OCI-LY1 (cell line): ENCODE results near the gene YAP1.

Source experiments
- H2AFZ ChIP-seq: fragments of 200-600 bp; sonication (generic), shearing (Covaris generic); 2 replicates; pipeline ENCODE4 v1.6.0; 2014; ENCODE audit warnings: antibody characterized with exemption, mild to moderate bottlenecking, low read length
- H3F3A ChIP-seq: fragments of 200-600 bp; sonication (generic), shearing (Covaris generic); 2 replicates; pipeline ENCODE4 v1.6.0; 2014; ENCODE audit warnings: mild to moderate bottlenecking, antibody characterized with exemption, low read length, moderate library complexity; ENCODE audit not compliant: insufficient read depth
- H3K27ac ChIP-seq: fragments of 200-600 bp; sonication (generic); 2 replicates; pipeline ENCODE4 v1.5.1; 2014; ENCODE audit warnings: low read length, mixed run types, mild to moderate bottlenecking, low read depth; ENCODE audit not compliant: poor library complexity, severe bottlenecking
- H3K27me3 ChIP-seq: fragments of 200-600 bp; sonication (generic); 2 replicates; pipeline ENCODE4 v1.6.0; 2014; ENCODE audit warnings: antibody characterized with exemption, mild to moderate bottlenecking, low read length, moderate library complexity; ENCODE audit not compliant: insufficient read depth
- H3K36me3 ChIP-seq: fragments of 200-600 bp; sonication (generic); 2 replicates; pipeline ENCODE4 v1.6.1; 2014; ENCODE audit warnings: mild to moderate bottlenecking, antibody characterized with exemption, low read length, moderate library complexity, mixed read lengths; ENCODE audit not compliant: insufficient read depth
- H3K4me1 ChIP-seq: fragments of 200-600 bp; sonication (generic); 2 replicates; pipeline ENCODE4 v1.5.1; 2014; ENCODE audit warnings: mild to moderate bottlenecking, low read length, moderate library complexity; ENCODE audit not compliant: insufficient read depth, severe bottlenecking
- H3K4me2 ChIP-seq: fragments of 200-600 bp; sonication (generic), shearing (Covaris generic); 2 replicates; pipeline ENCODE4 v1.6.1; 2014; ENCODE audit warnings: low read length
- H3K4me3 ChIP-seq: fragments of 200-600 bp; sonication (generic); 2 replicates; pipeline ENCODE4 v1.5.1; 2014; ENCODE audit warnings: low read length, low read depth, mild to moderate bottlenecking, mixed read lengths; ENCODE audit not compliant: poor library complexity, severe bottlenecking
- H3K79me2 ChIP-seq: fragments of 200-600 bp; shearing (Covaris generic); 2 replicates; pipeline ENCODE4 v1.6.1; 2016; ENCODE audit warnings: mixed run types, low read length, mixed read lengths; ENCODE audit not compliant: insufficient read depth
- H3K9ac ChIP-seq: fragments of 200-600 bp; sonication (generic), shearing (Covaris generic); 2 replicates; pipeline ENCODE4 v1.6.1; 2014; ENCODE audit warnings: mild to moderate bottlenecking, low read length, mixed read lengths
- H3K9me2 ChIP-seq: fragments of 200-600 bp; sonication (generic), shearing (Covaris generic); 2 replicates; pipeline ENCODE4 v1.6.1; 2014; ENCODE audit warnings: low read depth, mild to moderate bottlenecking, low read length, mixed read lengths
- H3K9me3 ChIP-seq: fragments of 200-600 bp; shearing (Covaris generic); 2 replicates; pipeline ENCODE4 v1.6.1; 2014; ENCODE audit warnings: low read length, mixed read lengths
- H4K20me1 ChIP-seq: fragments of 200-600 bp; sonication (generic), shearing (Covaris generic); 2 replicates; pipeline ENCODE4 v1.6.0; 2016; ENCODE audit warnings: mild to moderate bottlenecking, low read length; ENCODE audit not compliant: insufficient read depth
- EZH2 ChIP-seq: fragments of 200-600 bp; sonication (generic), shearing (Covaris generic); IDR thresholded peaks from 2 replicates; pipeline ENCODE4 v1.8.0; 2017; ENCODE audit warnings: borderline replicate concordance, mixed run types, mild to moderate bottlenecking, antibody characterized with exemption, low read length, moderate library complexity, mixed read lengths
- TF ChIP-seq, protein P1 (sequence below): fragments of 200-600 bp; sonication (generic), shearing (Covaris generic); IDR thresholded peaks from 2 replicates; pipeline ENCODE4 v1.5.1; 2017; ENCODE audit warnings: mild to moderate bottlenecking, antibody characterized with exemption, low read length, moderate library complexity, mixed read lengths

YAP1 gene

DNA sequence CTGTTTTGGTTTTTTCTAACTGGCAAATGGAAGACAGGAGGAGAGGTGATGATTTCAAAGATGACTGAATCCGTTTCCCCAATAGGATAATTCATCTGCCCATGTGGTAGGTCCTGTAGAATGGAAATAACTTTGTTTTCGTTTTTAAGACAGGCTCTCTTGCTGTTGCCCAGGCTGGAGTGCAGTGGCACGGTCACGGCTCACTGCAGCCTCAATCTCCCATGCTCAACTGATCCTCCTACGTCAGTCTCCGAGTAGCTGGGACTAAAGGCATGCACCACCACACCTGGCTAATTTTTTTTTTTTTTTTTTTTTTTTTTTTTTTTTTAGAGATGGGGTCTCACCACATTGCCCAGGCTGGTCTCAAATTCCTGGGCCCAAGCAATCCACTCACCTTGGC lies 129.7 kb downstream of the YAP1 start:
- no peaks in the 10 kb centered on the region for H3F3A ChIP-seq
- H3K9ac ChIP-seq = no peak overlapping the region
- H4K20me1 ChIP-seq = no peaks in the 10 kb centered on the region
- H3K4me1 ChIP-seq = peaks cover 19% of the 10 kb centered on the region
- TF ChIP-seq, protein P1, sequence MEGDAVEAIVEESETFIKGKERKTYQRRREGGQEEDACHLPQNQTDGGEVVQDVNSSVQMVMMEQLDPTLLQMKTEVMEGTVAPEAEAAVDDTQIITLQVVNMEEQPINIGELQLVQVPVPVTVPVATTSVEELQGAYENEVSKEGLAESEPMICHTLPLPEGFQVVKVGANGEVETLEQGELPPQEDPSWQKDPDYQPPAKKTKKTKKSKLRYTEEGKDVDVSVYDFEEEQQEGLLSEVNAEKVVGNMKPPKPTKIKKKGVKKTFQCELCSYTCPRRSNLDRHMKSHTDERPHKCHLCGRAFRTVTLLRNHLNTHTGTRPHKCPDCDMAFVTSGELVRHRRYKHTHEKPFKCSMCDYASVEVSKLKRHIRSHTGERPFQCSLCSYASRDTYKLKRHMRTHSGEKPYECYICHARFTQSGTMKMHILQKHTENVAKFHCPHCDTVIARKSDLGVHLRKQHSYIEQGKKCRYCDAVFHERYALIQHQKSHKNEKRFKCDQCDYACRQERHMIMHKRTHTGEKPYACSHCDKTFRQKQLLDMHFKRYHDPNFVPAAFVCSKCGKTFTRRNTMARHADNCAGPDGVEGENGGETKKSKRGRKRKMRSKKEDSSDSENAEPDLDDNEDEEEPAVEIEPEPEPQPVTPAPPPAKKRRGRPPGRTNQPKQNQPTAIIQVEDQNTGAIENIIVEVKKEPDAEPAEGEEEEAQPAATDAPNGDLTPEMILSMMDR = no peak
- no peak for TF ChIP-seq EZH2
- H3K79me2 ChIP-seq = no peaks in the 10 kb centered on the region
- H3K27me3 ChIP-seq = no peaks in the 10 kb centered on the region
- no peak overlapping the region for H3K27ac ChIP-seq
- H3K9me3 ChIP-seq = no peaks in the 10 kb centered on the region
- no peak overlapping the region for H2AFZ ChIP-seq
- no peak overlapping the region for H3K4me2 ChIP-seq
- H3K4me3 ChIP-seq = no peak overlapping the region
- H3K36me3 ChIP-seq = no peaks in the 10 kb centered on the region
- no peaks in the 10 kb centered on the region for H3K9me2 ChIP-seq

DNA sequence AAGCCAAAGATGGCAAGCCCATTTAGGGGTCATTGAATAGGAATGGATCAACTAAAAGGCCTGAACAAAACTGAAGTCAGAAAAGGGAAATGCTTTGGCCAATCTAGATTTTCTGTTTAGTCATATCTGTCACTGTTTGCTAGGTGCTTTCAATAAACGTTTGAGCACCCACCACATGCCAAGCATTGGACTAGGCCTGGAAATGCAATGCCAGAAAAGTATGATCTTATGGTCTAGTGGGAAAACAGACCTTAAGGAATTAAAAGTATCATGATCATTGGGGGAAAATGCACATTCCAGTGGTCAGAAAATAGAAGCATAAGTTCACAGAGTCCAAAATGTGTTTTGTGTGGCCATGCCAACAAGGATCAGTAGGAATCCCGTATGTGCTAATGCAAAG lies 130.3 kb downstream of the YAP1 start:
- Histone ChIP-seq H3K9ac (no peak overlapping the region), H3K4me1 (peaks cover 19% of the 10 kb centered on the region), H3K36me3 (no peaks in the 10 kb centered on the region), H3K9me3 (no peaks in the 10 kb centered on the region), H4K20me1 (no peaks in the 10 kb centered on the region), H3F3A (no peaks in the 10 kb centered on the region), H3K9me2 (no peaks in the 10 kb centered on the region), H3K27ac (peak overlapping the region; percentile 7), H2AFZ (no peak overlapping the region), H3K4me2 (no peak overlapping the region; the same call in 1 of the 2 replicates), H3K27me3 (no peaks in the 10 kb centered on the region), H3K79me2 (no peaks in the 10 kb centered on the region), H3K4me3 (no peak overlapping the region)
- TF ChIP-seq, protein P1 = no peak
- TF ChIP-seq EZH2 = no peak

DNA sequence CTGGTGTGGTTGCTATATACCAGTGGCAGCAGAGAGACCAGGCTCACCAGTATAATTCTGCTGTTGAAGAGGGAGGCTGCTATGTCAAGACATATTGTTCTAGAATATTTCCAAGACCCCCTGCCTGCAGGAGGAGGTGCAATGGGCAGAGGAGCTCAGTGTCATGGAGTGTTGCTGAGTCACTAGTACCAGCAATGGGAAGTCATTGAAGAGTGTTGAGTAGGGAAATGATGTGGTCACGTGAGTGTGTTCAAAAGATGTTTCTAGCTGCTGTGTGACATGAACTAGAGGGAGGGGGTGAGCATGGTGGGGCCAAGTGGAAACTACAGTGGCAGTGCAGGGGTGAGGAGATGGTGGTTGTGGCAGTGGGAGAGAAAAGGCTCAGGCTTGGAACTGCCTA lies 130.8 kb downstream of the YAP1 start:
- peak overlapping the region; percentile 7 for H3K27ac ChIP-seq
- H4K20me1 ChIP-seq = no peaks in the 10 kb centered on the region
- H3K27me3 ChIP-seq = no peaks in the 10 kb centered on the region
- no peak overlapping the region for H2AFZ ChIP-seq
- no peaks in the 10 kb centered on the region for H3K36me3 ChIP-seq
- H3F3A ChIP-seq = no peaks in the 10 kb centered on the region
- no peaks in the 10 kb centered on the region for H3K9me2 ChIP-seq
- TF ChIP-seq, protein P1 = no peak
- no peak for TF ChIP-seq EZH2
- no peak overlapping the region for H3K4me3 ChIP-seq
- H3K4me1 ChIP-seq = peaks cover 19% of the 10 kb centered on the region
- no peak overlapping the region for H3K9ac ChIP-seq
- peak overlapping the region; percentile 23; the same call in 1 of the 2 replicates for H3K4me2 ChIP-seq
- no peaks in the 10 kb centered on the region for H3K79me2 ChIP-seq
- no peaks in the 10 kb centered on the region for H3K9me3 ChIP-seq
